ENCODE measurements around the gene ACOXL. TPM values are rescaled to one million over a fixed set of nuclear protein-coding genes. Genes with fewer than 3 reads are reported as not detected.

The ACOXL gene
- total RNA-seq, 4 donors from 2014 or later, result 1.2 to 10.6 (median 2.1) TPM

- no peaks in the 10 kb centered on the region for H3K27me3 ChIP-seq
- intact Hi-C loops (cut with DNase I), result no loop called here
- no peak overlapping the region for H3K4me3 ChIP-seq (replicated peaks in 1 of 3)
- H3K9me3 ChIP-seq, result no peaks in the 10 kb centered on the region
- TF ChIP-seq CTCF (IDR thresholded peaks at IDR 0.05) (no peak), POLR2A (IDR thresholded peaks at IDR 0.05) (no peak)
- no peak for DNase-seq
- H3K36me3 ChIP-seq, result no peaks in the 10 kb centered on the region
- H3K4me1 ChIP-seq, result no peaks in the 10 kb centered on the region
- 88 to 93% methylated on average over 1 of the region's 1 CpG for WGBS, 2 donors
- no peak overlapping the region for H3K27ac ChIP-seq
Measured at GRCh38 chr2:110832740-110833139, 100.4 kb downstream of the ACOXL start.

DNA sequence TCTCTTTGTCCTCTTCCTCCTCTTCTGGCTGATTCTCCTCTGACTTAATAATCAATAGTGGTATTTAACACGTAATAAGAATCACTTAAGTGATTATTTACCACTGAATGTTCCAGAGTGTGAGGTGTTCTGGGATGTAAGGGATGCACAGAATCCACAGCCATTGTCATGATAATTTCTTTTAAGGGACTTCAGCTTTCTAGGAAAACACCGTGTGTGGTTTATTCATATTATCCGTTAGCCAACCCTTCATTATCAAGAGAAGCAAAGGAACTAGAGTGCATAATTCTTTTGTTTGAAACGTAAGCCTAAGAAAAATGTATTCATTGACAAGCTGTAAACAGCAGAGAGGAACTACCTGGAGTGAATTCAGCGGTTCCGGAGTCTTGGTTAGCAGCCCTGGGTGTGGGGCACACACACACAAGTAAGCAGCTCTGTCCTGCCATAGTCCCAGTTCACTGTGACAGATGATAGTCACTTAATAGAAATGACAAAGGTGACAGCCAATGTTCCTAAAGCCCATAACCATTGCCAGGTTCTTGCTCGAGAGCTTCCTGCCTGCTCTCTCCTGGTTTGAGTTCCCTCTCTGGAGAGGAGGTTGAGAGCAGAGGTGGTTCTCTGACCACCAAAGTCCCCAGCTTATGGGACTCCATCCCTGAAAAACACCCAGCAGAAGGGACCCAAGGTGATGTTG, 101.9 kb downstream of the ACOXL start:
- intact Hi-C loops (cut with DNase I), result no loop called here
- TF ChIP-seq POLR2A (IDR thresholded peaks at IDR 0.05) (no peak), CTCF (IDR thresholded peaks at IDR 0.05) (no peak)

DNA sequence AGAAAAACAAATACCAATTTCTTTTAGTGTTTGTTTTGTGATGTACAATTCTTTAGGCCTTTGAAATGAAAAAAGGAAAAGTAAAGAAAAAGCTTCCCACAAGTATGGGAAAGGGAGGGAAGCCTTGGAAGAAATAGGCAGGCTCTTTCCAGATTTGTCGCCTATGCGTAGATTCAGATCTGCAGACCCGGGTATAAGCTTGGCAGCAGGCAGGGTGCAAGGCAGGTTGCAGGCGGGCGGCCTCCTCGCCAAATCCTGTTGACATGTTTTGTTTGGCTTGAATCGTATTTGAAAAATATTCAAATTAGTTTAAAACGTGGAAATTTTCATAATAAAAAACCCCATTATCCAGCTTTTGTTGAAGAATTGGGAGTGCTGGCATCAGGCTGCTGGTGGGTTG, 104.3 kb downstream of the ACOXL start:
- 94 to 95% methylated on average over 8 of the region's 8 CpGs for WGBS, 2 donors
- H3K9me3 ChIP-seq, result no peaks in the 10 kb centered on the region

More for the DNA sequence above, 101.9 kb downstream of the ACOXL start:
- Histone ChIP-seq H3K9me3 (no peaks in the 10 kb centered on the region), H3K27me3 (no peaks in the 10 kb centered on the region), H3K36me3 (no peaks in the 10 kb centered on the region), H3K27ac (no peak overlapping the region), H3K4me1 (no peaks in the 10 kb centered on the region), H3K4me3 (replicated peaks in 1 of 3) (no peak overlapping the region)
- no peak for DNase-seq
- WGBS, 2 donors, result 72 to 82% methylated on average over 7 of the region's 7 CpGs

DNA sequence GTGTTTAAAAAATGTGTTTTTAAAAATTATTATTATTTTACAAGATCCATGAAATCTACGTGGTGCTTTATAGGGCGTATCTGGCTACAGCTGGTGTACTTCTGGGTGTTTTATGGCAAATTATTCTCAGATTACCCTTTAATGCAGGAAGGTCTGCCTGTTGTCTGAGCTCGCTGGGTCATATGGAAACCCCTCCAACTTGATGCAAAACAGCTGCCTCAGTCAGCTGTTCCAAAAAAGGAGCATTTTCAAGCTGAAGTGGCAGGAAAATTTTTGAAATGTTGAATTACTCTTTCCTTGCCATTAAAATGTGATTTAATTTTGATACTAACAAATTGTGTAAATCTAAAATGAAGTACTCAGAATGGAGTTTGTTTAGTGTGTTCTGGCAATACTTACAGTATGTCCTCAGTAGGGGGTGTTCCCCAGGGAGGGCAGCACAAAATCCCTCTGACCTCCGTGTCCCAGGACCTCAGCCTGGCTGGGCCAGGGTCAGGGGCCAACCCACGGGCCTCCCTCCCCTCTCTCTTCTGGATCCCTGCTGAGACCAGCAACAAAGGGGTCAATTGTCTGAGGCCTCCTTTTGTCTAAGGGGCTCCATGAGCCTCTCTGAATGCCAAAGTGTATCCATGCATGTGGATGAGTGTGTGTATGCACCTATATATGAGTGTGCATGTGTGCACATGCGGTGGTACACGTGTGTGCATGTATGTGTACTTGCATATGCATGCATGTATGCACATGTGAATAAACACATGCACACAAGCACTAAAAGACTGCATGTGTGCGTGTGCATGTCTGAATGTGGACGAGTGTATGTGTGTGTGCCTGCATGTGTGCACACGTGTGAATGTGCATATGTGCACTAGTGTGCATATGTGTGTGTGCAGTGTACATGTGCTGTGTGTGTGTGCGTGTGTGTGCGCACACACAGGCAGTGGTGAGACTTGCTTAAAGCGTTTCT, 105.4 kb downstream of the ACOXL start:
- Histone ChIP-seq H3K9me3 (no peaks in the 10 kb centered on the region), H3K4me3 (replicated peaks in 1 of 3) (no peak overlapping the region), H3K27ac (no peak overlapping the region), H3K36me3 (no peaks in the 10 kb centered on the region), H3K4me1 (no peaks in the 10 kb centered on the region), H3K27me3 (no peaks in the 10 kb centered on the region)
- no peak for DNase-seq
- 77 to 81% methylated on average over 13 of the region's 13 CpGs for WGBS, 2 donors
- TF ChIP-seq CTCF (IDR thresholded peaks at IDR 0.05) (no peak), POLR2A (IDR thresholded peaks at IDR 0.05) (no peak)
- intact Hi-C loops (cut with DNase I), result no loop called here

More for the DNA sequence above, 104.3 kb downstream of the ACOXL start:
- intact Hi-C loops (cut with DNase I), result no loop called here
- Histone ChIP-seq H3K4me3 (replicated peaks in 1 of 3) (no peak overlapping the region), H3K36me3 (no peaks in the 10 kb centered on the region), H3K4me1 (no peaks in the 10 kb centered on the region), H3K27ac (no peak overlapping the region), H3K27me3 (no peaks in the 10 kb centered on the region)
- TF ChIP-seq POLR2A (IDR thresholded peaks at IDR 0.05) (no peak), CTCF (IDR thresholded peaks at IDR 0.05) (no peak)
- no peak for DNase-seq
